Activated CD4-positive, CD25-positive, alpha-beta regulatory T cell treated with anti-CD3 and anti-CD28 coated beads, Interleukin-2, amount 50 U/mL, for 16 hours (primary cell): Measurements from ENCODE around the gene TMEM125.

Experiments used
- DNase-seq: peaks from one replicate; pipeline ENCODE4 v3.0.0-alpha.2; 2020; ENCODE audit warnings: low read depth, low spot score

The TMEM125 gene

DNA sequence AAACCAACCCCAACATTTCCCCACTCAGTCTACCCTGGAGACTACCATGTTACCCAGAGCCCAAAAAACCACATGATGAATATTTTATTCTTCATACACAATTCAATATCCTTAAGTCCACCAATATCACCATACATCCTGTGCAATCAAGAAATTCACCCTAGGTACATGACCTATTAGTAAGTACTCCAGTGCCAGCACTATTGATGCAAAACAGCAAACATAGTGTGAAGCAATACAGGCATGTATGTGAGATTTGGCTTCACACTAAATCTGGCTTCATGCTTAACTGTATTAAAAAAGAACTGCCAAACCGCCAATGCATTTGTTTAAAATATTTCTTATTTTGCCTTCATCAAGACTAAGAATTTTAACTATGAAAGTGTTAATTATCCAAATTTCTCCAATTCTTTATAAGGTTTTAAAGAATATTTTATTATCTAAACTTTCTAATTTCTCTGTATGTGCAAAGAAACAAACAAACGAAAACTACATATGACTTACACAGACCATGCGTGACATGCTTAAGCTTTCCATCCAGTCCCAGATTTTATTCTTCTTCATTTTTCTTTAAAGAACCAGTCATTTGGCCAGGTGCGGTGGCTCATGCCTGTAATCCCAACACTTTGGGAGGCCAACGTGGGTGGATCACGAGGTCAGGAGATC is 22.4 kb upstream of the TMEM125 start:
- DNase-seq, result no peak

DNA sequence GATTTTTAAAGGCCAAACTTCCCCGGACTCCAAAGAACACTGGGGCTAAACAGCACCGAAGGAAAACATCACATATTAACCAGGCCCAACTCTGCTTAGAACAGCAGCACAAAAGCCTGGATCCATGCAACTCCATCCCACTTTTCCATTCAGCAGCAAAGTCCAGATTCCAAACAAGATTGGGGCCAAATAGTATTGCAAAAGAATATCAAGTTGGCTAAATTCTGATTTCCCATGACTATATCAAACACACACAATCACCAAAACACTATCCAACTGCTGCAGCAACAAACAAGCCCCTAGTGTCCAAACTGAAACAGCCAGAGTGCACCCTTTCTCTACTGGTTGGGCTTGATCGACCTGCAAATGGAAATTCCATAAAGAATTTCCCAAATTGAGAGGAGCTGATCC is 19.4 kb upstream of the TMEM125 start:
- DNase-seq, result no peak

- no peak for DNase-seq
Observed at GRCh38 chr1:43251024-43251423, 18.8 kb upstream of the TMEM125 start.

DNA sequence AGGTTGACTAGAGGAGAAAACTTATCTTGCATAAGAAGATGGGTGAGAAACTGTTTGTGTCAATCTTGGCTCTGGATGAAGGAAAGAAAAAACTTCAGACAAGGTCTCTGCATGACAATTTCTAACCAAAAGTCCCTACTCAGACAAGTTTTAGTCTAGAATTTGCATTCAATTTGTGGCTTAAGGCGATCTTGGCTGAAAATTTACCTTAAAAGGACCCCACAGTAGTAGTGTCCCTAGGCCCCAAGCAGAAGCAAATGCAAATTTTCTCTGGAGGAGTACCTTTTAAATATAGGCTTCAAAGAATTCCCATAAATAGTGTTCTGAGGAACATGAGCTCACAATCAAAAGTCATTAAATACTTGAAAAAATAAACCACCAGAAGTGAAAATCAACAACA is 17.6 kb upstream of the TMEM125 start:
- DNase-seq, result no peak

DNA sequence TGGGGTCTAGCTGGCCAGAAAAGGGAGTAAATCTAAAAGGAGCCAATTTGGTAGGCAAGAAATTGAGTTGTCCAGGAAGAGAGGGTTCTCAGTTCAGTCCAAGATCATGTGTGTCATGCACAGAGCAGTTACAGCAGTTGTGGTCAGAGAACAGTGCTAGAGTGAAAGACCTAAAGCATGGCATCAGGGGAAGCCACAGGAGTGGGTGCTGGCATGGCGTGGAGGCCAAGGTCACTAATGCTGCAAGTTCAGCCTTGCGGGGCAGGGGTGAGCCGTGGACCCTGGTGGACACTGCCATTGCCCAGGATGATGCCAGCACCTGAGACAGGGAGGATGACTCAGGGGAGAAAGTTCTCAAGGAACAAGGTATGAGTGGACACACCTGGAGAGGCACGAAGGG is 16.6 kb upstream of the TMEM125 start:
- no peak for DNase-seq

DNA sequence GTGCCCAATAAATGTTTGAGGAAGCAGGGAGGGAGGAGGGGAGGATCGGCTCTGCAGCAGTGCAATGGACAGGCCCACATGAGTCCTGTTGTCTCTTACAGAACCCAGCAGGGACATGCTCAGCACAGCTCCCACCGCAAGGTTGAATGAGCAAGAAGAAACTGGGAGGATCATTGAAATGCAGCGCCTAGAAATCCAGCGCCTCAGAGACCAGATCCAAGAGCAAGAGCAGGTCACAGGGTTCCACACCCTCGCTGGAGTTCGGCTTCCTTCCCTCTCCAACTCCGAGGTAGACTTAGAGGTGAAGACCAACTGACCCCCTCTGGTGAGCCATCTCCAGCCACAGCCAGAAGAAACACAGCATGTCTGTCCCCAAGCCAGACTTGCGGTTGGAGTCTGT is 15.9 kb upstream of the TMEM125 start:
- no peak for DNase-seq

DNA sequence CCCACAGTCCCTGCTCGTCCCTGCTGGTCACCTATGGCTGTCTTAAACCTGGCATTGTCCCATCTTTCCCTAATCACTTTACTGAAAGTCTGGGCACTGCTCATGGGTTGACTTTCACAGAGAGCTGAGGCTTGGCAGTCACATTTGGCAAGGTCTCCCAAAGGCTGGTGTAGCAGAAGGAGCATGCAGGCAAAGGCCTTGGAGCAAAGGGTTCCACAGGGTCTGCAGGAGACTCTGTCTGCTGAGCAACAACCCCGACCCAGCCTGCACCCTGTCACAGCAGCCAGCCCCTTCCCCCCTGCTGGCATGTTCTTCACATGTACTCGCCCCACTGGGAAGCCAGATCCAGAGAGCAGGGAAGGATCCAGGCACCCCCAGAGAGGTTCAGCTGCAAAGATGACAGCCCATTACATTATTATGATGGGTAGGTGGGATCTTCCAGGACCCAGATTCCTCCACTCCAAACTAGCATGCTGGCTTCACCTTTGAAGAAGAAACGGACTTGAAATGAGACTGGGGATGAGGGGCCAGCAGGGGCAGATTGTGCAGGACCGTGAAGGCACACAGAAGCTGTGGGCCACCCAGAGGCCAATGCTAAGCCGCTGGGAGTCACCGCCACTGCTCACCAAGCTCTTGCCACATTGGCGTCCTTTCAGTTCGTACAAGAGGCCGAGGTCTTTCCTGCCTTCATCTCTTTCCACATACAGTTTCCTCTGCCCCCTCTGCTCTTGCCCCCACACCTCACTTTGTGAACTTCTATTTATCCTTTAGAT is 14.2 kb upstream of the TMEM125 start:
- DNase-seq, result no peak

DNA sequence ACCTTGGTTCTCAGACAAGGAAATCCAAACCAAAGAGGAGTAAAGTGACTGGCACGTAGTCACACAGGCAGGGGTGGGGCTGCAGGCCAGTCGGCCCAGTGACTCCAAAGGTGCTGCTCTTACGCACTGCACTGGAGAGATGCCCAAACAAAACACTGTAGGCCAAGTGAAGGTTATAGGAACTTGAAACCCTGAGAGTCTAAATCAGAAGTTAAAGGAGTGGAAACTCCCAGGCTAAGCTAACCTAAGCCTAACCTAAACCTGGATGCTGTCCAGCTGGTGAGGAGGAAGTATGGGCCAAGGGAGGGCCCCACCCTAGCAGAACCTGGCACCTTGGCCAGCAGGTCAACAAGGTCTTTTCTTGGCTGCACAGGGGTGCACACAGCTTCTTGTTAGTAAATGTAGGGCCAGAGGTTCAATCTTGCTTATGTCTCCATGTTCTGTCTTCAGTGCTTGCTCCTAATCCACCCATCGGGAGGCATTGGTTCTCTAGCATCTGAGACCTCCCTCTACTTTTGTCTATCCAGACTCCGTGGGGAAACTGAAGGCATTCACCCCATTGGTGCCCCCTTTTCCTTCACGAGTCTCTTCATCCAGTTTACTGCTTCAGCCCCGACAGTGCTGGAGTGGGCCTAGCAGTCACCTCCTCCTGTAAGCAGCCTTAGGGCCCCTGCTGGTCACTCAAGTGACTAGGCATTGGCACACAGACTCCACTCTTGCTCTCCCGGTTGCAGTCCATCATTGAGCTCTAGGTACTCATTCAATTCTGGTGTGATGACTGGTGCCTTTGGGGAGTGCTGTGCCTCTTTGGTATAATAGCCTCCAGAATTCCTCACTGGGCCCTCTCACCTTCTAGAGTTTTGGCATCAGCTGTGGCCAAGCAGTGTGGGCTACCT is 12.9 kb upstream of the TMEM125 start:
- no peak for DNase-seq

GRCh38 chr1:43258370-43258769 is 11.4 kb upstream of the TMEM125 start:
- no peak for DNase-seq

GRCh38 chr1:43265431-43265830 is 4.4 kb upstream of the TMEM125 start:
- no peak for DNase-seq

GRCh38 chr1:43266881-43267280 is 2.9 kb upstream of the TMEM125 start:
- DNase-seq, result no peak

DNA sequence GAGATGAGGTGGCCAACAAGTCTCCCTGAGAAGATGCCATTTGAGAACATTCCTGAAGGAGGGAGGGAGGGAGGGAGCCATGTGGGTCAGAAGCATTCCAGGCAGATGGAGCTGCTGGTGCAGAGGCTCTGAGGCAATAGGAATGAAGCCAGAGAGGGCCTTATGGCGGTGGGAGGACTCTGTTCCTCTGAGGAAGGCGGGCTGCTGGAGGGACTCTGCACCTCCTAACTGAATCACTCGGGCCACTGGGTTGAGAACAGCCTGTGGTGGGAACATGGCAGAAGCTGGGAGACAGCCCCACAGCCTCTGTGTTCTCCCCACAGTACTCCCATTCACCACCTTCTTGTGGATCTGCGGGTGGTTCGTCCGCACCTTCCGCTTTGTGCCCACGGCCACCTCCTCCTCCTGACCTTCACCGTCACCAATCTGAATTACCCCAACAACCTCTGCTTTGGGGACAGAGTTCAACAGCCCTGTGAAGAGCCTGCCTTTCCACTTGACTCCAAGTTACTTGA is 2.4 kb upstream of the TMEM125 start:
- DNase-seq, result no peak

GRCh38 chr1:43267818-43268425 is 1.9 kb upstream of the TMEM125 start:
- no peak for DNase-seq

GRCh38 chr1:43270421-43271095 is 775 bp downstream of the TMEM125 start:
- no peak for DNase-seq

DNA sequence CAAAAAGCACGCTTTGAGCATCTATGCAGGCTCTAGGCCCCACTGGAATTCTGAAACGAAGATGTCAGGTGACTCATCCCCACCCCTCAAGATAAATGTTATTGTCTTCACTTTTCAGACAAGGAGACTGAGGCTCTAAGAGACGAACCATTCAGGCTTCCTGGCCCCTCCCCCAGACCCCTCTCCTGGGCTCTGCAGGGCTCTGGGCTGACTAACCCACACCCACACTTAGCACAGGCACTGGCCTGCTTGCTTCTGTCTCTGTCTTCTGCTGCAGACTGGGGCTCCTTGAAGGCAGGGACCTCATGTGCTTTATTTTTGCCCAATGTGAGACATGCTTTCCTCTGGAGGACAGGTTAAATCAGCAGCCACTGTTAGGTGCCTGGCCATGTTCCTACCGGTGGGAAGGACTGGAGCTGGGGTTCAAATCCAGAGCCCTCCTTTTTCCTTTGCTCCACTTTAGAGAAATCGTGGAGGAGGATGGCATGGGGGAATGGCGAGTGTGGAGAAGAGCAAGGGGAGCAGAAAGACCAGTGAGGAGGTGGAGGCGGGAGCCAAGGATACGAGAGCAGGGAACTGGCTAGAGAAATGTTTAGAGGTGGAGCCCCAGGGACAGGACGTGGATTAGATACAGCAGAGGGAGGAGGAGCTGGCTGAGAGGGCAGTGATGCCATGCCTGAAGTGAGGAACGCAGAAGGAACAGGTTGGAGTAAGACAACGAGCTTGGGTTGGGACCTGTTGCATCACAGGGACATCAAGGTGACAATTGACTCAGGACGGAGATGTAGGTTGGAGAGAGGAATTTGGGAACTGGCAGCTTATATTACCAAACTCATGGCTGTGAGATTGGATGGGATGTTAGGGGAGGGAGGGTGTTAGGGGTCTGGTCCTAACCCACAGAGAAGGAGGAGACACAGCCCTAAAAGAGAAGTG is 1.7 kb downstream of the TMEM125 start:
- DNase-seq, result no peak

DNA sequence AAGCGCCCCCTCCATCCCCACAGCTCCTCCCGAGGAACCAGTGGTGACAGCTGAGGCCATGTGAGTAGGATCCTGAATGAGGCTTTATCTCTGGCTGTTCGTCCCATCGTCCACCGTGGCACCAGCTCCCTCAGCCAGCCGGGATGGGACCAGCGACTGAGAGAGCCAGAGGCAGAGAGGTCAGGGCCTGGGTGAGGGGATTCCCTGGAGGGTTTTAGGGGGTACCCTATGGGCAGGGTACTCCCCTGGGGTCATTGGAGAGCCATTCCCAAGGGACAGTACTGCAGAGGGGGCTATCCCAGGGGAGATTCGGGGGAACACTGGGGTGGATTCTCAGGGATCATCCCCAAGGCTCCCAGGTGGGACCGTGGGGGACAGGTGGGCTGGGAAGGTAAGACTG is 2.4 kb downstream of the TMEM125 start:
- DNase-seq, result no peak

GRCh38 chr1:43272576-43273571 is 3.1 kb downstream of the TMEM125 start:
- no peak for DNase-seq

DNA sequence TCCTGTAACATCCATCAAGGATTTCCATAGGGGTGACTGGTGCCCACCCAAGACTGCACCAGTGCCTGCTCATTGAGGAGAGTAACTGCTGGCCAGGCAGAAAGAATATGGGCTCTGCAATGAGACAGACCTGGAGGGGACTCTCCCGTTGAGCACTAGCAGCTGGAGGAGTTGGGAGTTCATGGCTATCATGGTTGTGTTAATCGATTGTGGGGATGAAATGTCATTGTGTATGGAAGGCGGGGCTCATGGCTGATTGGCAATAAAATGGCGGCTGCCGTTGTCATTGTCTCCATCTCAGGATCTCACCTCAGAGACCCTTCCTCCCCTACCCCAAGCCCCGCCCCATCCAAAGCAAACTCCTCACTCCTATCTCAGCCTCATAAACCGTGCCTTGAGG is 3.9 kb downstream of the TMEM125 start:
- no peak for DNase-seq
